Stimulated activated naive CD4-positive, alpha-beta T cell (primary cell): Measurements from ENCODE around the gene MT1B.

Source experiments
- DNase-seq, 6 experiments: peaks; one replicate each; lab custom pipeline; 2025; lab: John Stamatoyannopoulos, UW

Gene MT1B

GRCh38 chr16:56684926-56685590 is 33.4 kb downstream of the MT1B start:
- DNase-seq: no peak

GRCh38 chr16:56686758-56687157 is 35.1 kb downstream of the MT1B start:
- no peak for DNase-seq

GRCh38 chr16:56688762-56689161 is 37.1 kb downstream of the MT1B start:
- DNase-seq: no peak

GRCh38 chr16:56689171-56689570 is 37.5 kb downstream of the MT1B start:
- no peak for DNase-seq

- no peak for DNase-seq
Measured at GRCh38 chr16:56690420-56691122, 38.9 kb downstream of the MT1B start.

- DNase-seq: no peak
Measured at GRCh38 chr16:56691885-56692284, 40.2 kb downstream of the MT1B start.

GRCh38 chr16:56695246-56695645 is 43.6 kb downstream of the MT1B start:
- no peak for DNase-seq

GRCh38 chr16:56697456-56698155 is 45.9 kb downstream of the MT1B start:
- no peak for DNase-seq

- DNase-seq: no peak
Measured at GRCh38 chr16:56700195-56700594, 48.5 kb downstream of the MT1B start.

GRCh38 chr16:56700631-56701030 is 48.9 kb downstream of the MT1B start:
- DNase-seq: no peak

- no peak for DNase-seq
Measured at GRCh38 chr16:56701534-56701933, 49.8 kb downstream of the MT1B start.
